H7 (cell line): ENCODE data around the gene FADS2. TPM values are rescaled to one million over a fixed set of nuclear protein-coding genes. Genes with fewer than 3 reads are reported as not detected.
A peak's percentile ranks its signal among the peaks of the same experiment; 100 is the strongest.

ENCODE experiments used
- DNase-seq: peaks from one replicate; pipeline ENCODE4 v3.0.0; 2012
- H3K27me3 ChIP-seq: 2 replicates; pipeline ENCODE4 v1.6.0; 2011; ENCODE audit warnings: mild to moderate bottlenecking, low read length; ENCODE audit not compliant: control insufficient read depth, insufficient read depth
- H3K36me3 ChIP-seq: replicated peaks from 2 replicates; pipeline ENCODE4 v1.5.1; 2011; ENCODE audit warnings: low read length; ENCODE audit not compliant: control insufficient read depth, insufficient read depth
- H3K4me3 ChIP-seq: 2 replicates; pipeline ENCODE4 v1.5.1; 2011; ENCODE audit warnings: low read depth, mild to moderate bottlenecking, control low read depth, low read length, moderate library complexity; ENCODE audit not compliant: insufficient read depth
- total RNA-seq: library from RNA; depleted of rRNA; stranded (reverse); fragments of >200 nt; shearing (Covaris generic); gene quantifications from 2 replicates; pipeline ENCODE4 v1.2.3, GENCODE V29; 2014

The FADS2 gene
- total RNA-seq, 1 experiment from 2014 or later: 225 TPM

- Histone ChIP-seq H3K36me3 (peaks cover 67% of the 10 kb centered on the region), H3K4me3 (no peak overlapping the region), H3K27me3 (no peaks in the 10 kb centered on the region)
- DNase-seq: no peak
Observed at GRCh38 chr11:61805146-61805545, 23.0 kb upstream of the FADS2 start.

DNA sequence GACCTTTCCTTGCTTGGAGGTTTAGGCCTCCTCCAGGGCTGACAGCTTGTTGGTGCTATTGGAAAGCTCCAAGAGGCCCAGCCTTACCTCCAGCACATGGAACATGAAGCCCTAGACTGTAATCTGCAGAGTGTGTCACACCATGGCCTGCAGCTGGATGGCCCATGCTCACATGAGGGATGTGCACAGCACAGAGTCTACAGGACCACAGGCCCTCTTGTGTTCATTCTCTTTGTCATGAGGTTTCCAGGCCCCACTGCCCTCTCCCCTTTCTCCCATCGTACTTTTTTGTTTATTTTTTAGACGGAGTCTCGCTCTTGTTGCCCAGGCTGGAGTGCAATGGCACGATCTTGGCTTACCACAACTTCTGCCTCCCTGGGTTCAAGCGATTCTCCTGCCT lies 21.3 kb upstream of the FADS2 start:
- no peak for DNase-seq
- Histone ChIP-seq H3K36me3 (peaks cover 72% of the 10 kb centered on the region), H3K4me3 (no peak overlapping the region), H3K27me3 (no peaks in the 10 kb centered on the region)

DNA sequence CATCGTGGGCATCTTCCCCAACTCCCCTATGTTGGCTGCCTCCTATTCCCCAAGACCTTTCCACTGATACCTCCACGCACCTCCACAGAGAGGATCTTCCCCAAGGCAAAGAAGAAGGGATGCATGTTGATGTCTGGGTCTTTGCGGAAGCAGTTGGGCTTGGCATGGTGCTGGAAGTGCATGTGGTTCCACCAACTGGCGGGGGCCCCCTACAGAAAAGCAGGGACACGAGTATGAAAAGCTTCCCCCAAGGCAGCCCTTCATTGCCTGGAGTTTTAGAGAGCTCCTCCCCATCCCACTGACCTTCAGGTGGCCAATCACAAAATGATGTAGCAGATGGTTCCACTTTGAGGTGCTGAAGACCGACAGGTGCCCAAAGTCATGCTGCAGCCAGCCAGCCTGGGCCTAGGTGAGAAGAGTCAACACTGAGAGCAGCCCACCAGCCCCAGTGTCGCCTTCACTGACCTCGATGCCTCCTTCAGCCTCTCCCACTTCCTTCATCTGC lies 17.4 kb upstream of the FADS2 start:
- Histone ChIP-seq H3K4me3 (no peak overlapping the region), H3K36me3 (peaks cover 53% of the 10 kb centered on the region), H3K27me3 (no peaks in the 10 kb centered on the region)
- no peak for DNase-seq

- no peak for DNase-seq
- Histone ChIP-seq H3K27me3 (no peaks in the 10 kb centered on the region), H3K36me3 (peaks cover 46% of the 10 kb centered on the region), H3K4me3 (no peak overlapping the region)
Observed at GRCh38 chr11:61811831-61812230, 16.3 kb upstream of the FADS2 start.

DNA sequence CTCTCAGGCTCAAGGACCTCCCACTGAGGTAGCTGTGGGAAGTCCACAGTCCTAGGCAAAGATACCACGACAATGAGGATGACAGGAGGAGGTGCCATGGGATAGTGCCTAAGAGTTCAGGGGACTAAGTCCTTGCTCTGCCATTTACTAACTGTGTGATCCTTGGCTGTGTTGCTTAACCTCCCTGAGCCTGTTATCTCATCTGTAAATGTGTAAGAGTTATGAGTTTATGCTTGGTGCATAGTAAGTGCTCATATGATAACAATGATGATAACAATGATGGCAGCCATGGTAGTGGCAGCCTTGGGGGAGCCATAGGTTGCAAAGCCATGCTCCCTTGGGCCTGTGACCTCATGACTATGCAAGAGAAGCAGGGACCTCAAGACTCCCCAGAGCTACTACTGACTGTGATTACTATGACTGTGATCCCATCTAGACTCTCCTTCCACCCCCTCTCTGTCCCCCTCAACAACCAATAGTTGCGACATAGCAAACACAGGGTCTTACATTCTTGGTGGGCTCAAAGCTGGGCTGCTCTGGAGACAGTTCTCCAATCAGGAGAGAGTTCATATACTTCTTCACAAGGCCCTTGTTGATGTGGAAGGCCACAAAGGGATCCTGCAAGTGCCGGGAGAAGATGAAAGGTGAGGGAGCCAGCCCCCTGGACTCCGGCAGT lies 15.2 kb upstream of the FADS2 start:
- Histone ChIP-seq H3K36me3 (peaks cover 42% of the 10 kb centered on the region), H3K4me3 (no peak overlapping the region), H3K27me3 (no peaks in the 10 kb centered on the region)
- no peak for DNase-seq

- peak overlapping the region; percentile 41 for H3K4me3 ChIP-seq
- H3K27me3 ChIP-seq: no peaks in the 10 kb centered on the region
- H3K36me3 ChIP-seq: peaks cover 34% of the 10 kb centered on the region
- DNase-seq: peak; percentile 55
Observed at GRCh38 chr11:61814247-61814957, 13.7 kb upstream of the FADS2 start.

DNA sequence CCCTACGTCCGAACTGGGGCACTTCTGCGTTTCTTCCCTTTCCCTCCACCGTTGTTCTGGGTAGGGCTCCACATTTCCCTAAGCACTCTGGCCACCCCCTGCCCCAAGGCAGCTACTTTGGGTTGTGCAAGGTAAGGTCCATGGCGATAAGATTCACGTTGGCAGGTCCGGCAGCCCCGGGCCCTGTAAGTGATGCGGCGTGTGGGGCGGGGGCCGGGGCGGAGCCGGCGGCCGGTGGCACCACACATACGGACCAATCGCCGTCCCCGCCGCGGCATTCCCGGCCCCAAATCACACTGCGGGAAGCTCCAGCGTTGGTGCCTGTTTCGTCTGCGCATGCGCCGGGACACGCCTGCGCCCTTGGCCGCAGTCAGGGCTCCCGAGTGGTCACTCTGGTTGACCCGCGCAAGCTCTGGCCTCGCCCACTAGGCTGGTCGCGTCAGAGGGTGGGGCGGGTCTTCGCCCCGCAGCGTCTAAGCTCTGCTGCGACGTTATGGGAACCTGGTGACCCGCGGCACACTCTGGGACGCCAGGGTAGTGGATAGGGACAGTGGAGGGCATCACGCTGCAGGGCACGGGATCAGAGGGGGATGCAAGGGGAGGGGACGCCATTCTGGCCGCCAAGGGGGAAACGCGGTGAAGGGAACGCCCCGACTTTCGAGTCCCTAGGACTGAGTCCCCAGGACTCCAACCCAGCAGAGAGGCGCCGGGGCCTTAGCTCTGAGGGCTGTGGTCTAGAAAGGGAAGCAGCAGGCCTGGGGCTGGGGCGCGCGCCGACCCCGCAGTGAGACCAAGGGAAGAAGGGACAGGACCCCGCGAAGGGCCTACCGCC lies 12.9 kb upstream of the FADS2 start:
- peak; percentile 99 for DNase-seq

GRCh38 chr11:61815790-61816735 lies 12.0 kb upstream of the FADS2 start:
- H3K4me3 ChIP-seq: peak overlapping the region; percentile 99
- peaks cover 18% of the 10 kb centered on the region for H3K36me3 ChIP-seq
- DNase-seq: peak; percentile 90
- no peaks in the 10 kb centered on the region for H3K27me3 ChIP-seq

More for the DNA sequence above, 12.9 kb upstream of the FADS2 start:
- Histone ChIP-seq H3K4me3 (peak overlapping the region; percentile 99), H3K27me3 (no peaks in the 10 kb centered on the region), H3K36me3 (peaks cover 26% of the 10 kb centered on the region)

- DNase-seq: peak; percentile 97
- peak within 1 kb of the TSS; percentile 99 for H3K4me3 ChIP-seq
- no peaks in the 10 kb centered on the region for H3K27me3 ChIP-seq
- H3K36me3 ChIP-seq: peaks cover 14% of the 10 kb centered on the region
Observed at GRCh38 chr11:61816736-61817455, 11.2 kb upstream of the FADS2 start, which contains the start of gene FADS1. Gene FADS1, minus strand, starts transcription at chr11:61817003. Its CDS starts 74 bp downstream, at chr11:61816929.

- Histone ChIP-seq H3K36me3 (peaks cover 7% of the 10 kb centered on the region), H3K27me3 (no peaks in the 10 kb centered on the region), H3K4me3 (peak overlapping the region; percentile 99)
- DNase-seq: peak; percentile 60
Observed at GRCh38 chr11:61817471-61818202, 10.5 kb upstream of the FADS2 start.

DNA sequence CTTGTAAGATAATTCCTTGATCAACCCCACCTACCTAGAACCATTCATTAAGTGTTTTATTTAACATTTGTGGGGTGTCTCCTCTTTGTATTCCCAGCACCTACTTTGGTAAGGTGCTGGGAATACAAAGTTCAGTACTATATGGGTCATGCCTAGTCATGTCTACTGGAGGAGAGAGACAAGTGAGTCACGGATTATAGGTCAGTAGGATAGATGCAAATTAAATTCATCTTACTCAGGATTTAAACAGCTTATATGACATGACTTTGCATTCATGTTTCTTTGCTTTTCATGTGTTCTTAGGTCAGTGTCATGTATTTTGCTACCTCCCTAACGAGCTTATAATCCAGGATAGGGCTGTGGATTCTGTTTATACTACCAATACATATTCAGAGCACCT lies 7.9 kb upstream of the FADS2 start:
- DNase-seq: no peak
- no peaks in the 10 kb centered on the region for H3K27me3 ChIP-seq
- H3K36me3 ChIP-seq: peaks cover 2% of the 10 kb centered on the region; the same call in 1 of the 2 replicates
- H3K4me3 ChIP-seq: no peak overlapping the region

DNA sequence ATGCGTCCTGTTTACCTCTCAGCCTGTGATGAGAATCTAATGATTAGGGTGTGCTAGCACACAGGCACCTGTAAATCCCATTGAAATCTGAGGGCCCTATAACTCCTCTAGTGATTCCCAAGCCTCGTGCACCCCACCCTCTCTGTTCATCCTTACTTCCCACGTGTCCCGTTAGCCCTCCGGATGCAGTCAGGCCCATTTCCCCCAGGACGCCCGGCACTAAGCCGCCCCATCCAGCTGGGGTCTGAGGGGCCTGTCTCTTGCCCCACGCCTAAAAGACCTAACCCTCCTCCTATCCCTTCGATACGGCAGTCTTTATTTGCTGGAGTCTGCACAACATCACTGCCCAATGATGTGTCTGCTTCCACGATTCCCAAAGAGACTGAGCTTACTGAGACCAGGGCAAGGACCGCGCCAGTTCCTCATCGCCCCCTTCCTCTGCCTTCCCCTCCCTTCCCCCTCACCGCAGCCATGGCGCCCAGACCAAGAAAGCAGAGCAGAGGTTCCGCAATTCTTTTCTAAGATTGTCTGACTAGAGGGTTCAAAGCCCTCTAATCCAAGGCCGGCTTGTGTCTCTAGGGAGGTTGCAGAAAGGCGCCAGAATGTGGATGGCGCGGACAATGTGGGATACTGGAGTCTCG lies 1.1 kb upstream of the FADS2 start:
- DNase-seq: no peak
- H3K27me3 ChIP-seq: no peaks in the 10 kb centered on the region
- peaks cover 8% of the 10 kb centered on the region for H3K36me3 ChIP-seq
- peak overlapping the region; percentile 97 for H3K4me3 ChIP-seq
